B cell (primary cell): ENCODE data around the gene TMEM238L. TPM values are rescaled to one million over a fixed set of nuclear protein-coding genes. Genes with fewer than 3 reads are reported as not detected.

Experiments used
- ATAC-seq: fragments of 200-7000 bp; cut with Tn5 transposase; one replicate; pipeline ENCODE4 v1.10.0; 2021; ENCODE audit warnings: low read depth, mild to moderate bottlenecking, moderate number of reproducible peaks, moderate library complexity
- CTCF ChIA-PET: fragments of 350-600 bp; sonication (Branson Sonifier 250); formaldehyde crosslinking; loops from one replicate; lab custom pipeline; 2021; ENCODE audit warnings: antibody characterized with exemption, inconsistent platforms; lab: Charles Lee
- POLR2A ChIA-PET: fragments of 350-600 bp; sonication (Branson Sonifier 250); formaldehyde crosslinking; loops from one replicate; lab custom pipeline; 2021; ENCODE audit warnings: antibody characterized with exemption; lab: Charles Lee
- DNase-seq: peaks from one replicate; pipeline ENCODE4 v3.0.0; 2013
- H2AFZ ChIP-seq: 2 replicates; pipeline ENCODE4 v1.6.1; 2012; ENCODE audit warnings: mild to moderate bottlenecking, low read depth, low read length; ENCODE audit not compliant: insufficient read depth, poor library complexity, severe bottlenecking
- H3K27ac ChIP-seq, 2 donors: 1 replicate in 1 of 2; 2 replicates in 1 of 2; pipeline ENCODE4 v1.5.1; 2012 to 2013; ENCODE audit warnings: low read length in 2 of 2, mild to moderate bottlenecking in 2 of 2, moderate library complexity in 1 of 2
- H3K27me3 ChIP-seq, 4 experiments: fragments of 200-600 bp in 1 of 4; sonication (generic) in 1 of 4; replicated peaks in 1 of 4; 1 replicate in 2 of 4; 2 replicates in 2 of 4; pipeline versions ENCODE4 v1.6.1 to v1.7.0; 2013 to 2016; ENCODE audit warnings: low read length in 3 of 4, mild to moderate bottlenecking in 2 of 4, mixed read lengths in 1 of 4, moderate library complexity in 1 of 4; ENCODE audit not compliant: insufficient read depth in 4 of 4, control insufficient read depth in 3 of 4; ENCODE audit errors: control extremely low read depth in 1 of 4
- H3K36me3 ChIP-seq, 2 experiments: replicated peaks in 1 of 2; 1 replicate in 1 of 2; 2 replicates in 1 of 2; pipeline versions ENCODE4 v1.6.1 to v1.7.1; 2013; ENCODE audit warnings: low read length in 1 of 2; ENCODE audit not compliant: insufficient read depth in 2 of 2, control insufficient read depth in 1 of 2; ENCODE audit errors: control extremely low read depth in 1 of 2, extremely low read depth in 1 of 2
- H3K4me1 ChIP-seq, 2 donors: fragments of 200-600 bp in 1 of 2; sonication (generic) in 1 of 2; 1 replicate in 1 of 2; 2 replicates in 1 of 2; pipeline versions ENCODE4 v1.5.1 to v1.6.1; 2013 to 2017; ENCODE audit warnings: low read length in 2 of 2; ENCODE audit not compliant: control insufficient read depth in 2 of 2, insufficient read depth in 2 of 2
- H3K4me2 ChIP-seq: replicated peaks from 2 replicates; pipeline ENCODE3; 2012; ENCODE audit warnings: mild to moderate bottlenecking, low read depth, low read length; ENCODE audit not compliant: poor library complexity, severe bottlenecking
- H3K4me3 ChIP-seq, 5 experiments: fragments of 200-600 bp in 1 of 5; sonication (generic) in 1 of 5; 1 replicate in 3 of 5; 2 replicates in 2 of 5; pipeline versions ENCODE4 v1.5.1 to v1.7.0; 2011 to 2016; ENCODE audit warnings: low read length in 4 of 5, mild to moderate bottlenecking in 4 of 5, low read depth in 2 of 5, control low read depth in 1 of 5, moderate library complexity in 1 of 5; ENCODE audit not compliant: insufficient read depth in 1 of 5; ENCODE audit errors: control extremely low read depth in 1 of 5, extremely low read depth in 1 of 5
- H3K79me2 ChIP-seq: fragments of 200-600 bp; sonication (generic); one replicate; pipeline ENCODE4 v1.6.0; 2016; ENCODE audit warnings: low read length; ENCODE audit not compliant: control insufficient read depth, insufficient read depth
- H3K9ac ChIP-seq: fragments of 200-600 bp; sonication (generic); 2 replicates; pipeline ENCODE4 v1.6.1; 2017; ENCODE audit warnings: mild to moderate bottlenecking, low read length, moderate library complexity
- H3K9me3 ChIP-seq, 3 donors: one replicate each; pipeline versions ENCODE4 v1.6.1 to v1.7.1; 2013; ENCODE audit warnings: low read length in 2 of 3; ENCODE audit not compliant: control insufficient read depth in 2 of 3, insufficient read depth in 1 of 3; ENCODE audit errors: control extremely low read depth in 1 of 3
- H4K20me1 ChIP-seq: 2 replicates; pipeline ENCODE4 v1.6.0; 2012; ENCODE audit warnings: mild to moderate bottlenecking, low read length; ENCODE audit not compliant: insufficient read depth, control insufficient read depth, poor library complexity, severe bottlenecking
- H3K27ac Mint-ChIP-seq: one replicate; pipeline ENCODE4 v1.8.0; 2021; ENCODE audit warnings: mixed read lengths
- H3K27me3 Mint-ChIP-seq: one replicate; pipeline ENCODE4 v1.8.0; 2021; ENCODE audit warnings: mixed read lengths
- H3K4me1 Mint-ChIP-seq: one replicate; pipeline ENCODE4 v1.8.0; 2021; ENCODE audit warnings: mixed read lengths
- H3K4me3 Mint-ChIP-seq: one replicate; pipeline ENCODE4 v1.8.0; 2021; ENCODE audit warnings: mixed read lengths
- H3K9me3 Mint-ChIP-seq: one replicate; pipeline ENCODE4 v1.8.0; 2022; ENCODE audit warnings: mixed read lengths; ENCODE audit not compliant: insufficient read depth
- CTCF ChIP-seq: fragments of 200-600 bp; IDR thresholded peaks from one replicate; pipeline ENCODE4 v1.8.0; 2022; ENCODE audit warnings: antibody characterized with exemption, mild to moderate bottlenecking
- EZH2 ChIP-seq: IDR thresholded peaks from 2 replicates; pipeline ENCODE4 v1.6.1; 2012; ENCODE audit warnings: borderline replicate concordance, low read depth, mild to moderate bottlenecking, moderate library complexity, low read length; ENCODE audit not compliant: insufficient read depth, poor library complexity, severe bottlenecking
- WGBS: methylation state at CpG from one replicate; pipeline ENCODE4 v1.1.5; 2013; ENCODE audit warnings: missing lambda C conversion rate; ENCODE audit not compliant: insufficient coverage; 5-methylcytosine and 5-hydroxymethylcytosine counted together
- intact Hi-C: fragments of 100-400 bp; cut with micrococcal nuclease; formaldehyde crosslinking; loops from one replicate; pipeline ENCODE4 v1.10.0; 2022
- polyA plus RNA-seq: library from polyadenylated mRNA; depleted of rRNA; stranded (reverse); fragments of >200 nt; gene quantifications from 2 replicates; pipeline ENCODE4 v1.2.3, GENCODE V29; 2012
- total RNA-seq, 2 donors: library from RNA; stranded (reverse); fragments of 120-200 nt in 1 of 2; gene quantifications; 1 replicate in 1 of 2; 2 replicates in 1 of 2; pipeline versions ENCODE4 v1.2.3 to v1.2.4, GENCODE V29; 2013 to 2022

Gene TMEM238L
- total and polyA plus RNA-seq, 2 donors (not counting 1 experiment from before 2014, with no cell fraction given) = not detected

DNA sequence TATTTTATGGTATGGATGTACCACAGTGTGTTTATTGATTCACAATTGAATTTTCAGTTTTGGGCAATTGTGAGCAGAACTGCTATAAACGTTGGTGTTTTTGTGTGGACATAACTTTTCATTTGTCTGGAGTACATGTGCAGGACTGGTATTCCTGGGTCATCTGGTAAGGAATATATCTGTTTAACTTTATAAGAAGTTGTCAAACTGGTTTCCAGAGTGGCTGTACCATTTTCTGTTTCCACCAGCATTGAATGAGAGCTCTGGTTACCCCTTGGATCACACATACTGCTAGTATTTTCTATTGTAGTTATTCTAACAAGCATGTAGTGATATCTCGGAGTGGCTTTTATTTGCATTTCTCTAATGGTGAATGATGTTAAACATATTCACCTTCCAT, 24.3 kb downstream of the TMEM238L start:
- no peak for DNase-seq
- CTCF ChIA-PET = no interaction called here

DNA sequence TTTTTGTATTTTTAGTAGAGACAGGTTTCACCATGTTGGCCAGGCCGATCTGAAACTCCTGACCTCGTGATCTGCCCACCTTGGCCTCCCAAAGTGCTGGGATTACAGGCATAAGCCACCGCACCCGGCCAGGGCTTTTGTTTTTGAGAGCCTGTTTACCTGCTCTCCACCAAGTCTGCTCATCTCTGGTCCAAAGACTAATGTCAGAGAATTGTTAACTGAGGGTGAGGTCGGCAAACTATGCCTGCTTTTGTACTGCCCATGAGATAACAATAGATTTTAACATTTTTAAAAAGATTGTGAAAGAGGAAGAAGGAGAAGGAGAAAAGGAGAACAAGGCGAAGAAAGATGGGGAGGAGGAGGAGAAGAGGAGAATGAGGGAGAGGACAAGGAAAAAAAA, 26.0 kb downstream of the TMEM238L start:
- H3K27me3 ChIP-seq = no peaks in the 10 kb centered on the region
- H3K79me2 ChIP-seq = no peaks in the 10 kb centered on the region
- DNase-seq (no peak), ATAC-seq (no peak)
- H3K36me3 ChIP-seq = no peaks in the 10 kb centered on the region
- H3K9ac ChIP-seq = no peak overlapping the region
- H3K4me3 Mint-ChIP-seq = no peak overlapping the region
- ChIA-PET CTCF (no interaction called here), POLR2A (no interaction called here)
- peaks cover 4% of the 10 kb centered on the region for H3K9me3 Mint-ChIP-seq
- no peak overlapping the region for H3K4me2 ChIP-seq
- H4K20me1 ChIP-seq = no peaks in the 10 kb centered on the region
- 75% methylated on average over 5 of the region's 6 CpGs for WGBS
- H3K4me1 Mint-ChIP-seq = peaks cover 5% of the 10 kb centered on the region
- H3K4me1 ChIP-seq = peaks cover 0 to 6% of the 10 kb centered on the region in 2 donors
- H2AFZ ChIP-seq = no peak overlapping the region
- no peak overlapping the region for H3K27ac Mint-ChIP-seq
- peaks cover 2% of the 10 kb centered on the region for H3K27me3 Mint-ChIP-seq
- H3K27ac ChIP-seq = no peak overlapping the region
- intact Hi-C loops = no loop called here
- TF ChIP-seq EZH2 (no peak), CTCF (no peak)
- peaks cover 0 to 2% (median 2%) of the 10 kb centered on the region in 3 donors for H3K9me3 ChIP-seq
- no peak overlapping the region for H3K4me3 ChIP-seq

More for the DNA sequence above, 24.3 kb downstream of the TMEM238L start:
- H4K20me1 ChIP-seq = no peaks in the 10 kb centered on the region
- no peak overlapping the region for H3K9ac ChIP-seq
- H3K9me3 ChIP-seq = peaks cover 2 to 6% (median 5%) of the 10 kb centered on the region in 3 donors
- H3K27ac ChIP-seq = no peak overlapping the region
- H3K4me1 ChIP-seq = peaks cover 0 to 6% of the 10 kb centered on the region in 2 donors
- H3K27ac Mint-ChIP-seq = no peak overlapping the region
- ATAC-seq = no peak
- TF ChIP-seq CTCF (no peak), EZH2 (no peak)
- POLR2A ChIA-PET = no interaction called here
- no peaks in the 10 kb centered on the region for H3K36me3 ChIP-seq
- H3K4me3 ChIP-seq = no peak overlapping the region
- no peak overlapping the region for H3K4me3 Mint-ChIP-seq
- peaks cover 8% of the 10 kb centered on the region for H3K9me3 Mint-ChIP-seq
- 88% methylated on average over 1 of the region's 2 CpGs for WGBS
- H3K79me2 ChIP-seq = no peaks in the 10 kb centered on the region
- H3K27me3 ChIP-seq = no peaks in the 10 kb centered on the region
- peaks cover 5% of the 10 kb centered on the region for H3K4me1 Mint-ChIP-seq
- H3K4me2 ChIP-seq = no peak overlapping the region
- no peak overlapping the region for H2AFZ ChIP-seq
- intact Hi-C loops = no loop called here
- no peaks in the 10 kb centered on the region for H3K27me3 Mint-ChIP-seq
